ENCODE results near the gene LHX4.

The LHX4 gene

GRCh38 chr1:180259431-180260338 lies 29.6 kb downstream of the LHX4 start:
- no peak for DNase-seq

DNA sequence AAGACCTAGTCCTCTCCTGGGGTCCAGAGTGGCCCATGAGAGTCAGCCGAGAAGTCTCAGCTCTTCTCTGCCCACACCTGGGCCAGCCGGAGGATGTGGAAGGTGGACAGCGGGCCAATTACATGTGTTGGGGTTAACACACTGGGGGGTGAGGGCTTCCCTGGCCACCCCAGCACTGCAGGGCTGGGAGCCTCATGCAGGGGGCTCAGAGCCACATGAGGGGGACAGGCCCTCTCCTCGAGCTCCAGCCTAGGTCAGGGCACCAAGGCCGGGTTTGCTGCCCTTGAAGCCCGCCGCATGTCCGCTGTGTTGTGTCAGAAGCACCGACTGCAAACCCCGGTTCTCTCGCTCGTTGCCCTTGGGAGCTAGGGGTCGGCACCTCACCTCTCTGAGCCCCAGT lies 30.5 kb downstream of the LHX4 start:
- no peak for DNase-seq

DNA sequence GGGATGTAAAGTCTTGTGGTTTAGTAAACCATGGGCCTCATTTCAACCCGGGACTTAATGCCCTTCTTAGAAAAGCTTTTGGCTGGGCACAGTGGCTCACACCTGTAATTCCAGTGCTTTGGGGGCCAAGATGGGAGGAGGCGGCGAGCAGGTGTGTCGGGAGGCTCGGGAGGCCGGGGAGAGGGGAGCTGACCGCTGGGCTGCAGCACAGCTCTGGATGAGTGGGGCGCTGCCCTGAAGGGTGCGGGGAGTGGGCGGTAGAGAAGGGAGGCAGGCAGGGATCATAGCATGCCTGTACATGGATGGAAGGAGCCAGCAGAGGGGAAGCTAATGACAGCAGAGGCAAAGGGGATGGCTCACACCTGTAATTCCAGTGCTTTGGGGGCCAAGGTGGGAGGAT lies 31.0 kb downstream of the LHX4 start:
- no peak for DNase-seq

GRCh38 chr1:180261524-180262155 lies 31.6 kb downstream of the LHX4 start:
- DNase-seq, result no peak

- DNase-seq, result no peak
These were observed 32.8 kb downstream of the LHX4 start for GRCh38 chr1:180262628-180263488.

DNA sequence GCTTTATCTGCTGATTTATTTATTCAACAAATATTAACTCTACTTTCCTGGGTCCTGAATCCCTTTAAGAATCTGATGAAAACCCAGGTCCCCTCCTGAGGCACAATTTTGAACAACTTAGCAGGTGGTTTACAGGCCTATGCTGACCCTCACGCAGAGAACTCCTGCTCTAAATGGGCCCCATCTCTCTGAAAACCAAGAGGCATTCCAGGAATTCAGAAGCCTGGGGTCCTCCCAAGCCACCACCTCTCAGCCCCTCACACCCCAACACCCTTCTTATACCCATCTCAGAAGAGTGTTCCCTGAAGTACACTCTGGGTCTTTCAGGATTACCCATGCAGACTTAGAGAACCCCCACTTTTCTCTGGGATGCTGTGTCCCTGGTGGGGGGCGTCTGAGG lies 34.5 kb downstream of the LHX4 start:
- DNase-seq, result no peak

GRCh38 chr1:180265201-180265600 lies 35.1 kb downstream of the LHX4 start:
- DNase-seq, result no peak

DNA sequence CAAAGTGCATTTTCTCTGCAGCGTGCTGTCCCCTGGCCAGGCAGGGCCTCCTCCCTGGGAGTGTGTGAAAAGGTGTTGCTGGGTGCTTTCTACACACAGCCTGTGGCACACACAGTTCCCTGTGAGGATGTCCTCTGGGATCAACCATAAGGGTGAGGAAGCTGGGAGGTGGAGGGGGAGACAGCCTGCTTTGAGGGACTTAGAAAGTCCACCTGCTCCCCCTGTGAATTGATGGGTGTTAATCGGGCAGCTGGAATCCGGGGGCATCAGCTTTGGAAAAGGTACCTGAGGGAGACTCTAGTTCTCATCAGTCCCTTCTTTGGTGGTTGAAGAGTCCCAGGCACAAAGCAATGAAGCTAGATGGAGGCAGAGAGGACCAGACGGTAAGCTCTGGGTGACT lies 35.8 kb downstream of the LHX4 start:
- DNase-seq, result no peak

DNA sequence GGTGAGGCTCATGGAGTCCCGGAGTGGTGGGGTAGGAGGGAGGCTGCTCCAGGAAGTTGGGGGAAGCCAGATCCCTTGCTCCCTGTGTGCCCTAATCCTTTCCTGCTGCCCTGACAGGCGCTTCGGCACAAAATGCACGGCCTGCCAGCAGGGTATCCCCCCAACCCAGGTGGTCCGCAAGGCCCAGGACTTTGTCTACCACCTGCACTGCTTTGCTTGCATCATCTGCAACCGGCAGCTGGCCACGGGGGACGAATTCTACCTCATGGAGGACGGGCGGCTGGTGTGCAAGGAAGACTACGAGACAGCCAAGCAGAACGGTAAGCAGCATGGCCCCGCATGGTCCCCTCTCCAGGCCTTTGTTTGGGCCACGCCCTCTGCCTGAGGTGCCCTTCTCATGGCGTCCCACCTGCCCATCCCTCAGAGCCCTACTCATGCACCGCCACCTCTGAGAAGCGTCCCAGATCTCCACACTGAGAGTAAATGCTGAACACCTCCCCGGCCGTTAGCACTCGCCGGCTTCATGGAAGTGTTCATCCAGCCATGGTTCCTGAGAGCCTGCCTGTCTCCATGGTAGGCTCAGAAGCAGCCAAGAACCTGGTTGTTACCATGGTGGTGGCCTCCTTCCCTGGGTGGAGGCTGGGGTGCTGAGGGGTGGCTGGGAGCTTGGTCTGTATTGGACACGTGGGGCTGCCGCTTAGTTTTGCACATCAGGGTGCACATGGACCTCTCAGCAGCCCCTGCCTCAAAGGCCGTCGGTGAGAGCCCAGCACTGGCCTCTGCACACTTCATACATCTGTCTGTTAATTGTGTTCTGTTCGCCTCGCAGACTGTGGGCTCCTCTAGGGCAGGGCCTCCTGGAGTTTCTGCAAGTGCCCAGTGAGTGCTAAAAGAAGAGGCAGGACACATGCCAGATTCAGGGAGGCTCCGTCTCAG lies 36.5 kb downstream of the LHX4 start:
- DNase-seq, result no peak

DNA sequence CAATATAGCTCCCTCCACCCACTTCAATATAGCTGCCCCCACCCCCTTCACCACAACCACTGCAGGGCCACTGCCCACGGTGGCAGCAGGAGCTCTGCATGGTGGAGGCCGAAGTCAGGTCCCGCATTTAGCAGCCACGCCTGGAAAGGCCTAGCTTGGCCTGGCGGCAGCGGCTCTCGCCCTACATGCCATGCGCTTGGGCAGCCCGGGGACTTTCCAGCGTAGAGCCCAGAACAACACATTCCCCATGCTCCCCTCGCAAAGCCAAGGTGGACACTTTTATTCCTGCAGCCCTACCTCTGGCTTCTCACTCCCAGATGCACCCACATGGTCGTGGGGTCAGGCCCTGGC lies 37.1 kb downstream of the LHX4 start:
- no peak for DNase-seq

GRCh38 chr1:180267761-180268555 lies 37.9 kb downstream of the LHX4 start:
- no peak for DNase-seq

GRCh38 chr1:180268556-180269075 lies 38.6 kb downstream of the LHX4 start:
- no peak for DNase-seq

DNA sequence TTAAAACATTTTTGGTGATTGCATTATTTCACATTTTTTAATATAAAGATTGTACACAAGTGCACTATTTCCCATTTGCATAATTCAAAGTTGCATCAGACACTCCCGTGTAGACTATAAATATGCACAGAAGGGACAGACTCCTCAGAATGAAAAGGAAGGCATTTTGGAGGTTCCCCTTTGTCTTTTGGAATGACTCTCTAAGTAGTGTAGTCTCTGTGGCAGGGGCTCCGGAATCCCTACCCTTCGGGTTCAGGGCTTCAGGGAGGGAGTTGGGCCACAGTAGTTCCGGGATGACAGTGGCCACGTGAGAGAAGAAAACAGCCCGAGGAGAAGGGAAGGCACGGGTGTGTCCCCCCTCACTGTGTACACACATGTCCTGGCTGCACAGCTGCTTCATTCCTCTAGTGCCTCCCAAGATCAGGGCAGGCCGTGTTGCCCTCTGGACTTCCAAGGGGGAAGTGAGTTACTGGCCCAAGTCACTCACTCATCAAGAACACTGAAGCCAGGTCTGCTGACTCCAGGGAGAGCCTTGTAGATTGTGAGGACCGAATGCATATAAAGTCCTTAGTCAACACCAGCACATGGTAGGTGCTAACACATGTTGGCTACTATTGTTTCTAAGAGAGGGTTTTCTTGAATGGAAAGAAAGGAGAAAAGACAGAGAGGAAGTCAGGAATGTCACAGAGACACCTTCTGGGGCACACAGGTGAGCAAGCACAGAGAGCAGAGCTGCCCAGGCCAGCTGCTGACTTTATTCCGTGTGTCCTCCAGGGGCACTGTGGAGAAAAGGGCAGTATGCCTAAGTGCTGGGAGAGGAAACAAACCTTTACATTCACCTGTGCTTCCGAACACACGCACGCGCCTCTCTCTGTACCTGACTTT lies 39.8 kb downstream of the LHX4 start:
- no peak for DNase-seq

DNA sequence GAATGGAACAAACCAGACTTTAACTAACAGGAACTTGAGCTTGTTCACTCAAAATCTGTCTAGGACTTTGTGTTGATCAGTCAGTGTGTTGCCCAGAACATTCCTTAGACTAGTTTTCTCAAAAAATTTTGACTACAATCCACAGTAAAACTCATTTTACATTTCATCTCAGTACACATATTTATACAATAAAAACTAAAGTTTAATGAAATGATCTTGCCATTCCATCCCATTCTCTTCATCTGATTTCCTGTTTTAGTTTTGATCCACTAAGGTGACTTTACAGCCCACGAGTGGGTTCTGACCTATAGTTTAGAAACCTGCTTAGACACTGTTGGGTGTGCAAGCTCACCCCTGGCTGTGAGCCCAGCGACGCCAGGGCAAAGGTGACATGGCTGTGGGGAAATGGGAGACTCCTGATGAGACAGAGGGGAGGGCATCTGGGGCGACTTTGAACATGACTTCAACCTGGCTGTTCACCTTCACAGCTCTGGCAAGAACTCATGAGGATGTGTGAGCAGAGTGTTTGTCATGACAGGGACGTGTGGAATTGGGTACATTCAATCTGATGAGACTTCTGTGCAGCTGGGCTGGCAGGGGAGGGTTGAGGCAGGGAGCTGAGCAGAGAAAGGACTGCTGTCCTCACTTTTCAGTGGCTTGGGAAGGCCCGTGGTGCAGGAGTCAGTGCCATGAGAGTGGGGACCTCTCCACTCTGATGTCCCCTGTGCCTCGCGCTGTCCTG lies 40.6 kb downstream of the LHX4 start:
- DNase-seq, result no peak

DNA sequence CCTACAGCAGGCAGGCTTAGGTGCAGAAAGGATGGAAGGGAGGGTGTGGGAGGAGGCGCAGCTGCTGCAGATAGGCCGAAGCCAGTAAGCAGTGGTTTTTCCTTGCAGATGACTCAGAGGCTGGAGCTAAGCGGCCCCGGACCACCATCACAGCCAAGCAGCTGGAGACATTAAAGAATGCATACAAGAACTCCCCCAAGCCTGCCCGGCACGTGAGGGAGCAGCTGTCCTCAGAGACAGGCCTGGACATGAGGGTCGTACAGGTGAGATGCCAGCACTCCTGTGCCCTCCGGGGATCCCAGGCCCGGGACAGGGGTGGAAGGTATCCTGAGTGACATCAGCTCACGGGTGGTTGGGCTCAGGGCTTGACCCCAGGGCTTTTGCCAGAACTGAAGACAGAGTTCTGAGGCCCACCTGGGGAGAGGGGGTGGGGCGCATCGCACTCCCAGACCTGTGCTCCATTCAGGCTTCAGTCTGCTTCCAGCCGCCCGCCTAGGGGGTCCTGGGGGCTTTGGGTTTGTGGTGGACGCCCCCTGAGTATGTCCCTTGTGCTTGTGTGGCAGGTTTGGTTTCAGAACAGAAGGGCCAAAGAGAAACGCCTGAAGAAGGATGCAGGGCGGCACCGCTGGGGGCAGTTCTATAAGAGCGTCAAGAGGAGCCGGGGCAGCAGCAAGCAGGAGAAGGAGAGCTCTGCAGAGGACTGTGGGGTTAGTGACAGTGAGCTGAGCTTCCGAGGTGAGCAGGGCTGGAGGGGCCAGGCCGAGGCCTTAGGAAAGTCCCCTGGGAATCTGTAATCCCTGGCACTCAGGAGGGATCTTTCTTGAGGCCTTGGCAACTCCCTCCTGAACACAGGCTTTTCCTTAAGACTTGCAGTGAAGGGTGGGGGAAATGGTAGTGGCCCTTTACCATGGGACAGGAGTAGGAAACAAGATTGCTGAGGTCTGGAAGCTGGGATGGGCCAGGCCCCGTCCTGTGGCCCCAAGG lies 41.5 kb downstream of the LHX4 start:
- no peak for DNase-seq

DNA sequence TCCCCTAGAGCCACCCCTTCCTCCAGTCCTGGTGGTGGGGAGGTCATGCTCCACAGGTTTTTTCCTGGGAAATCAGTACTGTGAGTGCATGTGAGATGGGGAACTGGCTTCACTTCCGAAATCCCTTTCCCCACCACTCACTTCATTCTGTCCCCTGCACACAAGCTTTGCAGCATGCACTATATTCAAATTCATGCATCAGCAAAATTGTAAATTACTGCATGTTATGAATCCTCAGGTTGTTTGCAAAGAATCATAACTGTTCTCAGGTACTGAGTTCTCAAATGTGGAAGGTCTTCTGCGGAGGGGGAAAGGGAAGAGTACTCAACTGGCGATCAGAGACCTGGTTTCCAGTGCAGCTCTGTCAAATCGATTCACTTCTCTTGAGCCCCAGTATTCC lies 42.3 kb downstream of the LHX4 start:
- DNase-seq, result no peak

DNA sequence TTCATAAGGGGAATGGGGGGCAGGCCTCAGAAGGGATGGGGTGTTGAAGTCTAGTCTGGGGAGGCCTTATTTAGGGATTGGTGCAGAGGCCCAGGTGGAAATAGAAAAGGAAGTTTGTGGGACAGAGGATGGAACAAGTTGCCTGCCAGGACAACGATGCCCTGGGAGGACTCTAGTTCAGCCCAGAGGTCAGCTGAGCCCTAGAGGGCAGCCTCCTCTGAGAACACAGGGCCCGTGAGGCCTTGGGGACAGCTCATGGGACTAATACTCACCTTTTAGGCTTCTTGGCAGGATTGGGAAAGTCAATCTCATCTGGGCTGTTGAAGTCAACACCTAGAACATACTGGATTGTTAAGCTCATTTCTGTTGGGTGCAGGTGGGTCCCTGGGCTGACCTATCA lies 43.0 kb downstream of the LHX4 start:
- DNase-seq, result no peak

DNA sequence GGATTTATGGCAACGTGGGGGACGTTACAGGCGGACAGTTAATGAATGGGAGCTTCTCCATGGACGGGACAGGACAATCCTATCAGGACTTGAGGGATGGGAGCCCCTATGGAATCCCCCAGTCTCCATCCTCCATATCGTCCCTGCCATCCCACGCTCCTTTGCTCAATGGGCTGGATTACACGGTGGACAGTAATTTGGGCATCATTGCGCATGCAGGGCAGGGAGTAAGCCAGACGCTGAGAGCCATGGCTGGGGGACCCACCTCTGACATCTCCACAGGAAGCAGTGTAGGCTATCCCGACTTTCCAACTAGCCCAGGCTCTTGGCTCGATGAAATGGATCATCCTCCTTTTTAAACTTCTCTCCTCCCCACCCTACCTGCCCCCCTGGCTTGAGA lies 44.2 kb downstream of the LHX4 start:
- no peak for DNase-seq
